ENCODE measurements around the gene ZFYVE1.

DNA sequence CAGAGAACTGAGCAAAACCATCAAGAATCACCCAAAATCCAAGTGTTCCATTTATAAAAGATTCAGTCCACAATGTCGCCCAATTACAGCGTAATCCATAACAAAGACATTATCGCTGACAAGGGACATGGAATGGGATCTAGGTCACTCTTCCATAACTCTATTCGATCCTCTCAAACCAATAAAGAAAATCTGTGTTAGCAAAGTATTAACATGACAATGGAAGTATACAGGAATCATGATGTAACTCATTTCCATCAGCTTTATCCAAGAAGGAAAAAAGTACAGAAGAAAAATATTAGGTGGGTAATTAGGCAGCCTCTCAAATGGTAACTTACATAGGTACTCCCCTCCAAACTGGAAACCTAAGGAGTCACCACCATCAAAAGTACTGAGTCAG is 4.9 kb downstream of the ZFYVE1 start:
- TF ChIP-seq EZH2 (IDR thresholded peaks at IDR 0.05; ENCODE audit: insufficient read depth, poor library complexity, severe bottlenecking) (no peak), EZH2phosphoT487 (IDR thresholded peaks at IDR 0.05; ENCODE audit: insufficient read depth, low read depth) (no peak)
